ENCODE results near the gene BMPR2.
"Not testable (repeated sequence)": the region's sequence is repeated elsewhere in the genome, so short reads cannot be mapped to it uniquely, and the experiment has no call there.

Gene BMPR2

GRCh38 chr2:202510911-202511310 lies 134.8 kb downstream of the BMPR2 start:
- no peak for DNase-seq (ENCODE audit: low spot score)
- TF ChIP-seq CTCF (IDR thresholded peaks at IDR 0.05; ENCODE audit: extremely low read depth, missing control alignments), result no peak

- DNase-seq (ENCODE audit: low spot score), result no peak
- TF ChIP-seq CTCF (IDR thresholded peaks at IDR 0.05; ENCODE audit: extremely low read depth, missing control alignments), result no peak
Measured at GRCh38 chr2:202512176-202512575, 136.0 kb downstream of the BMPR2 start.

- no peak for DNase-seq (ENCODE audit: low spot score)
- TF ChIP-seq CTCF (IDR thresholded peaks at IDR 0.05; ENCODE audit: extremely low read depth, missing control alignments), result no peak
Measured at GRCh38 chr2:202514732-202515131, 138.6 kb downstream of the BMPR2 start.

GRCh38 chr2:202519453-202519852 lies 143.3 kb downstream of the BMPR2 start:
- DNase-seq (ENCODE audit: low spot score), result no peak
- no peak for TF ChIP-seq CTCF (IDR thresholded peaks at IDR 0.05; ENCODE audit: extremely low read depth, missing control alignments)

- no peak for TF ChIP-seq CTCF (IDR thresholded peaks at IDR 0.05; ENCODE audit: extremely low read depth, missing control alignments)
- DNase-seq (ENCODE audit: low spot score), result no peak
Measured at GRCh38 chr2:202521470-202521869, 145.3 kb downstream of the BMPR2 start.

- no peak for DNase-seq (ENCODE audit: low spot score)
- TF ChIP-seq CTCF (IDR thresholded peaks at IDR 0.05; ENCODE audit: extremely low read depth, missing control alignments), result no peak
Measured at GRCh38 chr2:202529389-202529788, 153.3 kb downstream of the BMPR2 start.

GRCh38 chr2:202530038-202530437 lies 153.9 kb downstream of the BMPR2 start:
- TF ChIP-seq CTCF (IDR thresholded peaks at IDR 0.05; ENCODE audit: extremely low read depth, missing control alignments), result no peak
- no peak for DNase-seq (ENCODE audit: low spot score)

- DNase-seq (ENCODE audit: low spot score), result not testable (repeated sequence)
Measured at GRCh38 chr2:202535290-202535689, 159.2 kb downstream of the BMPR2 start.

Data from GM20000 (cell line).